NB4 (cell line): Measurements from ENCODE around the gene MYB.

Experiments used
- CTCF ChIP-seq: IDR thresholded peaks from one replicate; pipeline ENCODE4 v1.5.1; 2012; ENCODE audit warnings: low read depth, low read length
- POLR2A ChIP-seq: IDR thresholded peaks from 2 replicates; pipeline ENCODE4 v1.6.1; 2011; ENCODE audit warnings: mild to moderate bottlenecking; ENCODE audit not compliant: insufficient read length; ENCODE audit errors: extremely low read depth

- TF ChIP-seq POLR2A (no peak), CTCF (no peak)
Measured at GRCh38 chr6:135265278-135265677, 84.2 kb downstream of the MYB start.
